HG03442 (cell line): ENCODE data around the gene FRMD1.

Source experiments
- ATAC-seq: cut with Tn5 transposase; IDR thresholded peaks from one replicate; pipeline ENCODE4 v1.9.1; 2021; ENCODE audit warnings: mild to moderate bottlenecking, moderate library complexity; ENCODE audit not compliant: unreplicated experiment

Gene FRMD1

DNA sequence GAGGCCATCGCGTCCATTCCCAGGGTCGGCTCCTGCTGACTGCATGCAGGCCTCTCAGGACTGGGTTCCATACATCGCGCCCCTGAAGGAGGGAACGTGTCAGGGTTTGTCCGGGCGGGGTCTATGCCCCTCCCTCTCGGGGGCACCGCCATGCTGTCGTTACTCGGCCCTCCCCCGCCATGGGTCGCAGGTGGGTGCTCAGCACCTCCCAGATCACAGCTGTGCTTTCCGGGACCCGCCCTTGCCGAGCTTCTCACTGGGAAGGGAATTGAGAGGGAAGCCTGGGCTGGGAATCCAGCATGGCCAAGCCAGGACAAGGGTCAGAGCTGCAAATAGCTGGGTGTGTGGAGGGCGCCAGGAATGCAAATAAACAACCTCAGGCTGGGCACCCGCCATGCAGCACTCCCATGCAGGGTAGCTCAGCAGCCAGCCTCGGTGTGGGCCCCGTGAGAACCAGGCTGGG is at the start of gene FRMD1:
FRMD1 (minus strand) TSS at position 270 of the 463 bp plus-strand sequence; CDS start at position 152, 118 bp downstream.
- no peak for ATAC-seq

DNA sequence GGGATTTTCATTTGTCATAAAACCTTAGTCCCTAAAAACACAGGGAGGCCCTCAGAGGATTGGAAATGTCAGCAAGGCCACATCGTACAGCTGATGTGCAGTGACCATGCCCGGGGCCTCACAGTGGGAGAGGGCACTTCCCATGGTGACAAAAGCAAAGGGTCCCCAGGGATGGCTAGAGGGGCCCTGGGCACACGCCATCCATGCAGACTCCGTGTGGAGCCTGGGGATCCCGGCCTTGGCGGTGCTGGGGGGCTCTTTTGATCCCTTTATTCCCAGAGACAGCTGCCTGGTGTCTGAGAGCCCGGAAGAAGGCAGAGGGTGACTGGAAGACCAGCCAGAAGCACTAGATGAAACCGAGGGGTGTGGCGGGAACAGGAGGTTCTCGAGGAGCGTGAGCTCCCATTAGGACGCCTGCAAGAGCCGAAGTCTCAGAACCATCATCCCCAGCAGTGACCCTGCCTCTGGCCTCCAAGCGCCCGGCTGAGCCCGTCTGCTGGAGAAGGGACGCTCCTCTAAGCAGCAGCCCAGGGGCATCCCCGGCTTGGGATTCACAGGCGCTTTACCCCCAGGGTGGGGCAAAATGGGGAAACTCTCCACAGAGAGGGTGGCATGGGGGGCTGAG is 49.1 kb upstream of the FRMD1 start:
- ATAC-seq, result no peak

DNA sequence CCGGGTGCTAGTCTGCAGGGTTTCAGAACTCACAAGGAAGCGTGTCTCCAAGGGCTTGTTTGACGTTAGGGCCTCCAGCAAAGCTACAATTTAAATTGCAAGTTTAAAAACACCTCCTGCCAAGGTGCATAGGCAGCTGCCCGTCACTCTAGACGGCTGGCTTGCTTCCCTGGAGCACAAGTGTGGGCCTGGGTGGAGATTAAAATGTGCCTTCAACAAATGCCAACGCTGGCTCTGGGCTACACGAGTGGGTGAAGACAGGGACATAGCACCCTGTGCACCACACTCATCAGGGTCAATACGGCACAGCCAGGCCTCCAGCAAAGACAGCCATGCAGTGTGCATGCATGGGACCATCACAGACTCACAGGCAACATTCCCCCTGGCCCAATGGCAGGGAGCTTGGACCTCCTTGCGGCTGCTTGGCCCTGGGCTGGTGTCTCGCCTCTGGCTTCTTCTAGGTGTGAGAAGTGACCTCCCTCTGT is 48.4 kb upstream of the FRMD1 start:
- ATAC-seq, result no peak

DNA sequence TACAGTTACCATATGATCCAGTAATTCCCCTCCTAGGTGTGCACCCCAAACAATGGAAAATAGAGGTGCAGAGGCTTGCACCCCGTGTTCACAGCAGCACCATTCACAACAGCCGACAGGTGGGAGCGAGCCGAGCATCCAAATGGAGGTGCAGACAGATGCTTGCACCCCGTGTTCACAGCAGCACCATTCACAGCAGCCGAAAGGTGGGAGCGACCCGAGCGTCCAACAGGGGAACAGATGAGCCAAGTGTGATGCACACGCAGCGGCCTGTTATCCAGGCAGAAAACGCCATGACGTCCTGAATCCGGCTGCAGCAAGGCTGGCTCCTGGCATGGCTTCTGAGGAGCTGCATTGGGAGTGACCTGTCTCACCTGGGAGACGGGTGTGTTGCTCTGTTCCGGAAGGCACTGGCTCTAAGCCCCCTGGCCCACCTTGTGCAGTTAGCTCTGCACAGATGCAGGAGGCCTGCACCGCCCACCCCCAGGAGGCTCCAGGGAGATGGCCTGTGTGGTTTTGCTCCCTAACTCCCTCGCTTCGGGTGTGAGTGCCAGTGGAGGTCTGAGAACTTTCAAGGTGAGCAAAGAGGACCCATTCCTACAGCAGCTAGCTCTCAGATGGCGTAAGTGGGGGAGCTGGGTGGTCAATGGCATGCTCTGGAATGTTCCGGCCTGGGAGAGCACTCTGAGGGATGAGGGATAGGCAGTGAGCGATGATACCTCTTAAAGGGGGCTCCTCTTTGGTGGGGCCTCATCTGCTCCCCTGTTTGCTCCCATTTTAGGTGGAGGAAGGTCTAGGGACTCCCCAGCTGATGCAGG is 47.8 kb upstream of the FRMD1 start:
- ATAC-seq, result no peak

DNA sequence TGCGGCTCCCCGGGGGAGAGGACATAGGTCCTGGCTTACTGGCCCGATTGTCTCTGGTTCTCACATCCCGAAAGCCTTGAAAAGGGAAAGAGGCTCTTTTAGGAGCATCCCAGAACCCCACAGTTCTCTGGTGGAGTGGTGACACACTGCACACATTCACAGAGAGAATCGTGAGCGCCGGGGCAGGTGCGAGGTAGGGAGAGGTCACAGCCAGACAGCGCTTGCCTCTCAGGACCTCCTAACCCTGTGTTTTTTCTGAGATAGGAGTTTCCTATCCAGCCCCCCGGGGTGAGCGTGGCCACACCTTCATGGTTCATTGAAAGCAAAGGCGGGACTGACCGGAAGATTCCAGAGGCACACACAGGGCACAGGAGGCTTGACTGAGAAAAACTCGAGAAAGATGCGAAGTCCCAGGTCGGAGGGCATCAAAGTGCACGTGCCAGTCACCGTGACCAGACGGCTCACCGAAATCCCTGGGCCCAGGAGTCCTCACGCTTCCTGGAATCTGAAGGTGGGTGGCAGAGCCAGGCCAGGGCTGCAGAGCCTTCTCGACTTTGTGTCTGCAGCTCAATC is 46.5 kb upstream of the FRMD1 start:
- ATAC-seq, result no peak

GRCh38 chr6:168124921-168125320 is 45.9 kb upstream of the FRMD1 start:
- no peak for ATAC-seq

DNA sequence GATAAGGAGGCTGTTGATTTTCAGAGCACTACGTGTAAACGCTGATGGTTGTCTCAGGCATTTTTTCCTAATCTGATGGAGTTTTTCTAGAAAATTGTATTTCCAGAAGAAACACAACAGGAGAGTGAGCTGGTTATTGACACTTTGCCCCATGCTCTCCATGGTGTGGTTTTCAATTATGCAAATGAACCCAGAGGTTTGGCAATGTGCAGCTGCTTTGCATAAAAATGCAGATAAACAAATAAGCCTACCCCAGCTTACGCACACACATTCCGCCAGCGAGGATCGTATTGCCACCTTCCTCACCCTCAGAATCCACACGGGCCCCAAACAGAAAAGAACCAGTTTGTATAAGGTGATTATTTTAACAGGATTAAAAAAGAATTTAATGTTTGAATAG is 45.1 kb upstream of the FRMD1 start:
- ATAC-seq, result no peak

- ATAC-seq, result no peak
Observed at GRCh38 chr6:168123165-168123911, 44.3 kb upstream of the FRMD1 start.

DNA sequence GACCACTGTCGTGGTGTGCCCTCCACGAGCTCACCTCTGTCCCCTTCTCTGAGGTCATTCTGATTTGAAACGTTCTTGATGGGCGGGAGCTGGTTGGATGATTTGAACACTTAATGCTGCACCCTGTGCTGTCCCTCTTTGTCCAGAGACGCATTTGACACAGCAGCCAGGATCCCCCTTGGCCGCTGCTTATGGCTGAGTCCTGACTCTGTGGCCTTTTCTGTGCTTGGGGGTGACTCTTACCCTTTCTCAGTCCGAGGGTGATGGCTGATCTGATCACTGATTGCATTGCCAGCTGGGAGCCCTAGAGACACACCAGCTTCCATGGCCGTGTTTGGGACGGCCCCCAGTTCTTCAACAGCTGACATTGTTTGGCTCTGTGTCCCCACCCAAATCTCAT is 43.5 kb upstream of the FRMD1 start:
- ATAC-seq, result no peak

DNA sequence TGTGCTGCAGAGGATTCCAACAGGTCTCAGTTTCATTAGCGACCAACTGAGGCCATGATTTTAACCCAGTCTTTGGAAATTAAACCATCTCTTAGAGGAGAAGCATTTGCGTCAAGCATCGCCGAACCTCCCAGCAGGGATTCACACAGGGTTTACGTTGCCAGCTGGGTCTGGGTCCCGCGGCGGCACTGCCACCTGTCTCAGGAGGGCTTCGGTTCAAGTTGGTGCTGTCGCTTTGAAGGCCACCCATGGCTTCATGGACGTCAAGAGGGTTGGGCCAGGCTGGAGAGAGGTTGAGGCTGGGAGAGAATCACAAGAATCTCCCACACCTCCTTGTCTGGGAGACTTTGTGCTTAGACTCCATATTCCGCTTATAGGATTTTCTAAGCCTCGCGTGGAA is 43.0 kb upstream of the FRMD1 start:
- ATAC-seq, result no peak

DNA sequence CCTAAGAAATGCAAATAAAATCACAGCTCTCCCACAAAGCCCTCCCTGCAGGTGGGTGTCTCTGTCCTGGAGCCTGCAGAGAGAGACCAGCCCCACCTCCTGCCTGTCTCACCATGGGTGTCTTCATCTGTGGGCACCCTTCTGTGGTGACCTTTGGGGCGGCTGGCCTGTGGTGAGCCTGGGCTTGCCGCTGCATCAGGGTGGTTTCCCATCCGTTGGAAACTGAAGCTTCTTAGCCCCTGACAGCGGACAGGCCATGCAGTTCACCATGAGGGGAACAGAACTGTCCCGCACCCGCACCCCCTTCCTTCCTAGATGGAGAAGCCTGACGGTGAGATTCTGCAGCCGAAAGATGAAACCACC is 42.3 kb upstream of the FRMD1 start:
- ATAC-seq, result peak; percentile 30

- peak; percentile 44 for ATAC-seq
Observed at GRCh38 chr6:168120390-168121302, 41.6 kb upstream of the FRMD1 start.

- no peak for ATAC-seq
Observed at GRCh38 chr6:168119539-168119938, 40.5 kb upstream of the FRMD1 start.

GRCh38 chr6:168118935-168119334 is 39.9 kb upstream of the FRMD1 start:
- no peak for ATAC-seq

GRCh38 chr6:168117942-168118341 is 38.9 kb upstream of the FRMD1 start:
- no peak for ATAC-seq

GRCh38 chr6:168116975-168117899 is 38.2 kb upstream of the FRMD1 start:
- no peak for ATAC-seq

- no peak for ATAC-seq
Observed at GRCh38 chr6:168116438-168116974, 37.5 kb upstream of the FRMD1 start.

- no peak for ATAC-seq
Observed at GRCh38 chr6:168115748-168116437, 36.9 kb upstream of the FRMD1 start.
